Measurements from ENCODE around the gene FNBP1L.

DNA sequence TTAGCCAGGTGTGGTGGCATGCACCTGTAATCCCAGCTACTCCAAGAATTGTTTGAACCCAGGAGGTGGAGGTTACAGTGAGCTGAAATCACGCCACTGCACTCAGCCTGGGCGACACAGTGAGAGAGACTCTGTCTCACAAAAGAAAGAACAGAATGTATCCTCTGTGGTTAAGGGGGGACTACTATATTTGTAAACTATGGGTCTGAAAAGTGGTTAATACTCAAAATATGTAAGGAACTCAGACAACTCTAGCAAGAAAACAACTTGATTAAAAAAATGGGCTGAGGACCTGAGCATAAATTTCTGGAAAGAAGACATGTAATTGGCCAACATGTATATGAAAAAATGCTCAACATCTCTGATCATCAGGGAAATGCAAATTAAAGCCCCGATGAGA is 11.2 kb downstream of the FNBP1L start:
- TF ChIP-seq CREB1 (IDR thresholded peaks at IDR 0.05) = no peak
- no peak for TF ChIP-seq CREB1 (CRISPR knock-in tag; IDR thresholded peaks at IDR 0.05)
- TF ChIP-seq TARDBP (IDR thresholded peaks at IDR 0.05) = no peak
- no peak for TF ChIP-seq ZNF224 (CRISPR knock-in tag; IDR thresholded peaks at IDR 0.05)
- TF ChIP-seq GABPB1 (CRISPR knock-in tag; IDR thresholded peaks at IDR 0.05) = no peak
- no peak for TF ChIP-seq CTCF (IDR thresholded peaks at IDR 0.05 in 2 of 3, conservative IDR thresholded peaks at IDR 0.05 in 1 of 3; ENCODE audit: insufficient read depth in 2 of 3, low read depth in 1 of 3, low read length in 3 of 3)
- TF ChIP-seq POLR2AphosphoS5 (IDR thresholded peaks at IDR 0.05; ENCODE audit: control insufficient read depth, insufficient read depth, low read depth, low read length) = no peak
